Stimulated activated CD4-positive, alpha-beta T cell treated with anti-CD3 and anti-CD28 coated beads, TNF-alpha, amount 100 ng/mL, for 24 hours (primary cell): ENCODE measurements around the gene SLC4A2.

Source experiments
- DNase-seq, 3 experiments: peaks; one replicate each; pipeline ENCODE4 v3.0.0-alpha.2; 2020; ENCODE audit warnings: low read depth in 3 of 3

The SLC4A2 gene

GRCh38 chr7:151062399-151063211 lies 3.2 kb downstream of the SLC4A2 start:
- DNase-seq = no peak

- DNase-seq = no peak
Measured at GRCh38 chr7:151063212-151063561, 3.8 kb downstream of the SLC4A2 start.

- DNase-seq = no peak
Measured at GRCh38 chr7:151064454-151064853, 5.1 kb downstream of the SLC4A2 start.

GRCh38 chr7:151064993-151065392 lies 5.6 kb downstream of the SLC4A2 start:
- DNase-seq = no peak

GRCh38 chr7:151065516-151065915 lies 6.1 kb downstream of the SLC4A2 start:
- no peak for DNase-seq

GRCh38 chr7:151066273-151066974 lies 7.0 kb downstream of the SLC4A2 start:
- no peak for DNase-seq

GRCh38 chr7:151068069-151068773 lies 8.8 kb downstream of the SLC4A2 start:
- DNase-seq = no peak

- no peak for DNase-seq
Measured at GRCh38 chr7:151069841-151070573, 10.6 kb downstream of the SLC4A2 start.

- no peak for DNase-seq
Measured at GRCh38 chr7:151070574-151070960, 11.2 kb downstream of the SLC4A2 start.

- DNase-seq = no peak
Measured at GRCh38 chr7:151071032-151071866, 11.9 kb downstream of the SLC4A2 start.

GRCh38 chr7:151073990-151074389 lies 14.6 kb downstream of the SLC4A2 start:
- DNase-seq = no peak

GRCh38 chr7:151074817-151075661 lies 15.7 kb downstream of the SLC4A2 start:
- DNase-seq = no peak

- no peak for DNase-seq
Measured at GRCh38 chr7:151075662-151075971, 16.2 kb downstream of the SLC4A2 start.

GRCh38 chr7:151075978-151076426 lies 16.6 kb downstream of the SLC4A2 start:
- no peak for DNase-seq

GRCh38 chr7:151076863-151077704 lies 17.7 kb downstream of the SLC4A2 start:
- no peak for DNase-seq

GRCh38 chr7:151077705-151078232 lies 18.4 kb downstream of the SLC4A2 start:
- DNase-seq = no peak

GRCh38 chr7:151078233-151079040 lies 19.0 kb downstream of the SLC4A2 start:
- no peak for DNase-seq
